GM18502 (cell line): ENCODE measurements around the gene ARHGAP4.

Experiments
- ATAC-seq: cut with Tn5 transposase; IDR thresholded peaks from one replicate; pipeline ENCODE4 v1.9.1; 2021; ENCODE audit warnings: mild to moderate bottlenecking; ENCODE audit not compliant: unreplicated experiment, poor library complexity

ARHGAP4 gene

GRCh38 chrX:153871946-153872878, 53.9 kb downstream of the ARHGAP4 start:
- ATAC-seq, result no peak

GRCh38 chrX:153871451-153871850, 54.6 kb downstream of the ARHGAP4 start:
- ATAC-seq, result no peak

- no peak for ATAC-seq
Observed at GRCh38 chrX:153870791-153871360, 55.2 kb downstream of the ARHGAP4 start.

- ATAC-seq, result no peak
Observed at GRCh38 chrX:153870288-153870690, 55.8 kb downstream of the ARHGAP4 start.

GRCh38 chrX:153869473-153870287, 56.4 kb downstream of the ARHGAP4 start:
- no peak for ATAC-seq

GRCh38 chrX:153868576-153869472, 57.2 kb downstream of the ARHGAP4 start:
- ATAC-seq, result no peak

- ATAC-seq, result no peak
Observed at GRCh38 chrX:153867671-153868070, 58.4 kb downstream of the ARHGAP4 start.

- no peak for ATAC-seq
Observed at GRCh38 chrX:153867139-153867538, 58.9 kb downstream of the ARHGAP4 start.

- ATAC-seq, result no peak
Observed at GRCh38 chrX:153866302-153867019, 59.6 kb downstream of the ARHGAP4 start.

GRCh38 chrX:153865685-153866084, 60.4 kb downstream of the ARHGAP4 start:
- ATAC-seq, result no peak

GRCh38 chrX:153865321-153865580, 60.8 kb downstream of the ARHGAP4 start:
- ATAC-seq, result no peak

- no peak for ATAC-seq
Observed at GRCh38 chrX:153864561-153865320, 61.3 kb downstream of the ARHGAP4 start.

- ATAC-seq, result no peak
Observed at GRCh38 chrX:153864101-153864500, 62.0 kb downstream of the ARHGAP4 start.

GRCh38 chrX:153863251-153863991, 62.6 kb downstream of the ARHGAP4 start:
- no peak for ATAC-seq

- no peak for ATAC-seq
Observed at GRCh38 chrX:153862369-153863250, 63.5 kb downstream of the ARHGAP4 start.

- no peak for ATAC-seq
Observed at GRCh38 chrX:153861733-153862310, 64.2 kb downstream of the ARHGAP4 start.

GRCh38 chrX:153861151-153861550, 64.9 kb downstream of the ARHGAP4 start:
- ATAC-seq, result no peak
